GM19193 (cell line): Measurements from ENCODE around the gene GPR37L1.

Source experiments
- POLR2A ChIP-seq: IDR thresholded peaks from 4 replicates; pipeline ENCODE4 v1.6.1; 2011; ENCODE audit not compliant: insufficient read depth, insufficient read length; ENCODE audit errors: extremely low read depth

Gene GPR37L1

GRCh38 chr1:202165267-202165941 lies 42.7 kb downstream of the GPR37L1 start:
- TF ChIP-seq POLR2A = no peak

DNA sequence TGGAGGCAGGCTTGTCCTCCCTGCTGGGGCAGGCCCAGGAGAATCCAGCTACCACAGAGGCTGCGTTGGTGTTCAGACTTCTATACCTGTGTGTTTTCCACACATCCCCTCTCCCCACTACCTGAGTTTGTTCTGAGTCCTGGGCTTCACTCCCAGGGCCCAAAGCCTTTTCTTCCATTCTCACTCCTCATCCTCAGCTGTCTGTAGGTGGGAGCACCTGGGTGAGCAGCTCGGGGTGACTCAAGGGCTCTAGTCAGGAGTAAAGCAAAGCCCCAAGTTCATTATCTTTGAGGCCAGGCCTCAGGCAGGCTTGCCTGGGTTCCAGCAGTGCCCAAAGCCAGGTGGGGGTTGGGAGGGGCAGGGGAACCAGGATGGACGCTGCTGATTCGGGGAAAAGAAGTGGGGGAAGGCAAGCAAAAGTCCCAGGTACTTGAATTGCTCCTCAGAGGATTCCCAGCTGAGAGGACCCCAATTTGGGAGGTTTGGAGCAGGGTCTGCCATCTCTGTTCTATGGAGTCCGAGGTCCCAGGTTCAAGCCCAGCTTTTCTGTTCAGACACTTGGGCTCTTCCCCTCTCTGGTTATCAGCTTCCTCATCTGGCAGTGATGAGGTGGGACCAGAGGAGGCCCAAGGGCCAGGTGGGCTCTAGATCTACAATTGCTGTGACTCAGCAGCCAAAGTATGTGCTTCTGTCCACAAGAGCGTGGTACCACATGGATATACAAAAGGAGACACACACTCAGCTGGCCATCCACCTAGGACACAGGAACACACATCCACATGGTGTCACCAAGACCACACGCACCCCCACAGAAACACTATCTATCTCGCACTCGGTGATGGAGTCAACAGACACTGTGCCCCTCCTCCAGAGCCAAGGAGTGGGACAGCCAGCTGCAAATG lies 43.5 kb downstream of the GPR37L1 start:
- TF ChIP-seq POLR2A = no peak

DNA sequence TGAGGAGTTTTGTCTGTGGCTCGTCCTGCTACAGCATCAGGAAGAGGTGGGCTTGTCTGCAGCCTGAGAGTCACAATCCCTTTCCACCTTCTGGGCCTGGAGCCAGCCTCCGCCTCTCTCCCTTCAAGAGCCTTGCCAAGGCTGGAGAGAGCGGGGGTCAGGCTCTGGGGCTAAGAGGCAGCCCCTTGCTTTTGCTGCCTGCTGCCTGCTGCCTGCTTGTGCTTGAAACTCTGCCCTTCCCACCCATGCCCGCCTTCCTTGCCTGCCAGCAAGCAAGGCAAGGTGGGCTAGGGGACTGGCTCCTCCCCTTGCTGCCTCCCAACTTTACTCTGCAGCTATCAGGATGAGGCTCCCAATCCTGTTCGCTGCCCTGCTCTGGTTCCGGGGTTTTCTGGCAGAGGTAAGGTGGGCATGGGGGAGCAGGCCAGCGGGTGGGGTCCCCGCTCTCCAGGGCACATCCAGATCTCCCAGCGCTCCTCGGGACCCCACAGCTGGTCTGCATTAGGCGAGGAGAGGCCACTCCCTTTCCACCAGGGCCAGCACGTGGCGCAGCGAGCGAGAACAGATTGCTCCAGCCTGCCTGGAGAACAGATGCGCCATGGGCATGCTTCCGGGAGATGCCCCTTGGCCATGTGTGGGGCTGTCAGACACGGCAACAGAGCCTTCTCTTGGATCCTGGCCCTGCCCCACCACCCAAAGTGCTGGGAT lies 45.1 kb downstream of the GPR37L1 start:
- no peak for TF ChIP-seq POLR2A

GRCh38 chr1:202168861-202169260 lies 46.1 kb downstream of the GPR37L1 start:
- no peak for TF ChIP-seq POLR2A

GRCh38 chr1:202170726-202171125 lies 48.0 kb downstream of the GPR37L1 start:
- no peak for TF ChIP-seq POLR2A

GRCh38 chr1:202171292-202172014 lies 48.7 kb downstream of the GPR37L1 start:
- no peak for TF ChIP-seq POLR2A

DNA sequence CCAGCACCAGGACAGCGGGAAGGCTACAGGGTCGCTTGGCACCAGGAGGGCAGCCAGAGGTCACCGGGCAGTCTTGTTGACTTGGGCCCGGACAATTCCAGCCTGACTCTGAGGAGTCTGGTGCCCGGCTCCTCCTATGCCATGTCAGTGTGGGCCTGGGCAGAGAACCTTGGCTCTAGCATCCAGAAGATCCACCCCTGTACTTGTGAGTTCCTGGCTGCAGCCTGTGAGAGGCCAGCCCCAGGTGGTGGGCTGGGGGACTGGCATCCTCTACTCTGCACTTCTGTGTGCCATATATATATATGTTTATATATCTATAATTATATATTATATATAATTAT lies 49.3 kb downstream of the GPR37L1 start:
- TF ChIP-seq POLR2A = no peak

GRCh38 chr1:202173993-202174392 lies 51.3 kb downstream of the GPR37L1 start:
- TF ChIP-seq POLR2A = no peak

DNA sequence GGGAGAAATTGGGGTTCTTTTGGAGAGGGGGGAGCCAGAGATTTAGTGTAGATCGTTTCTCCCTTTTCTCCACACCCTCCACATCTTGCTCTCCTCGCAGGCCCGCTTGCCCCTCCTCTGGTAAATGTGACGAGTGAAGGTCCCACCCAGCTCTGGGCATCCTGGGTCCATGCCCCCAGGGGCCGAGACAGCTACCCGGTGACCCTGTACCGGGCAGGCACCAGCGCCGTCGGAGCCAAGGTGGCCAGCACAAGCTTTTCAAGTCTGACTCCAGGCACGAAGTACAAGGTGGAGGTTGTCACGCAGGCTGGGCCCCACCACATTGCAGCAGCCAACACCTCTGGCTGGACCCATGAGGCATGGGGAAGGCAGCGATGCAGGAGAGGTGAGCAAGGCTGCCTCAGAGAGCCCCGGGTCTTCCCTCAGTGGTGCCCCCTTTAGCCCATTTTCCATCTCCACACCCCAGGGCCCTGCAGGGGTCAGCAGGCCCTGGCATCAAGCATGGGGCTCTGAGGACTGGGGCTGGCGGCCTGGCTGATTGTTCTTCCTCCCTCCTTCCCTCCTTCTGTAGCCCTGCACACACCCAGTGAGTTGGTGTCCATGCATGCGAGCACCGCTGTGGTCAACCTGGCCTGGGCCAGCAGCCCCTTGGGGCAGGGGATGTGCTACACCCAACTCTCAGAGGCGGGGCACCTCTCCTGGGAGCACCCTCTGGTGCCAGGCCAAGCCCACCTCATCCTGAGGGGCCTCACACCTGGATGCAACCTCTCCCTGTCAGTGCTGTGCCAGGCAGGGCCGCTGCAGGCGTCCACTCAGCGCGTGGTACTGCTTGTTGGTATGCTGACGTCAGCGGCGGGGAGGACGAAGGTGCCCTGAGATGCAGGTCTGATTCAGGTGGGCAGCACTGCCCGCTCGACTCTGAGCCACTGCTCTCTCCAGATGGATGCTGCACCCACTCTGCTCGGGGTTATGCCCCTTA lies 54.5 kb downstream of the GPR37L1 start:
- no peak for TF ChIP-seq POLR2A

- no peak for TF ChIP-seq POLR2A
Measured at GRCh38 chr1:202179828-202180750, 57.4 kb downstream of the GPR37L1 start.

GRCh38 chr1:202181586-202181985 lies 58.9 kb downstream of the GPR37L1 start:
- TF ChIP-seq POLR2A = no peak

- no peak for TF ChIP-seq POLR2A
Measured at GRCh38 chr1:202182040-202182877, 59.5 kb downstream of the GPR37L1 start.
